Uterus (tissue), 4 donors: ENCODE results near the gene SIPA1L3. TPM values are rescaled to one million over a fixed set of nuclear protein-coding genes. Genes with fewer than 3 reads are reported as not detected.
"Not testable (repeated sequence)": the region's sequence is repeated elsewhere in the genome, so short reads cannot be mapped to it uniquely, and the experiment has no call there.

ENCODE experiments used
- DNase-seq, 2 donors: peaks; one replicate each; pipeline ENCODE4 v3.0.0-alpha.2; 2019 to 2020
- H3K27ac ChIP-seq, 2 donors: fragments of 200-600 bp; sonication (generic); 1 replicate in 1 of 2; 2 replicates in 1 of 2; pipeline ENCODE4 v1.5.1; 2016 to 2018
- H3K27me3 ChIP-seq, 2 donors: fragments of 200-600 bp; sonication (generic); one replicate each; pipeline ENCODE4 v1.5.1; 2018 to 2019; ENCODE audit warnings: control low read depth in 1 of 2
- H3K36me3 ChIP-seq, 2 donors: fragments of 200-600 bp; sonication (generic); one replicate each; pipeline ENCODE4 v1.5.1; 2019; ENCODE audit warnings: control low read depth in 1 of 2
- H3K4me1 ChIP-seq, 2 donors: fragments of 200-600 bp; sonication (generic); one replicate each; pipeline ENCODE4 v1.5.1; 2018 to 2019; ENCODE audit warnings: control low read depth in 1 of 2
- H3K4me3 ChIP-seq, 2 donors: fragments of 200-600 bp; sonication (generic); 1 replicate in 1 of 2; 2 replicates in 1 of 2; pipeline ENCODE4 v1.5.1; 2018 to 2019; ENCODE audit warnings: mild to moderate bottlenecking in 1 of 2
- H3K9me3 ChIP-seq, 2 donors: fragments of 200-600 bp; sonication (generic); one replicate each; pipeline ENCODE4 v1.5.1; 2019; ENCODE audit warnings: control low read depth in 1 of 2
- POLR2A ChIP-seq, 2 donors: fragments of 450-650 bp; IDR thresholded peaks; one replicate each; pipeline ENCODE4 v1.6.1; 2016; ENCODE audit warnings: antibody characterized with exemption in 2 of 2, mild to moderate bottlenecking in 1 of 2, moderate library complexity in 1 of 2
- intact Hi-C: fragments of 100-400 bp; cut with DNase I; formaldehyde crosslinking; loops from one replicate; pipeline ENCODE4 v1.15.1; 2023; ENCODE audit warnings: low total_unique reads
- total RNA-seq, 4 donors: library from RNA; depleted of rRNA in 3 of 4; stranded (reverse); fragments of >200 nt in 3 of 4; gene quantifications; one replicate each; pipeline versions ENCODE4 v1.1.0 to v1.2.4, GENCODE V29; 2014 to 2023
- TF ChIP-seq, protein P1 (sequence below), 4 experiments: fragments of 200-600 bp in 2 of 4; fragments of 450-650 bp in 2 of 4; sonication (generic) in 2 of 4; IDR thresholded peaks; one replicate each; pipeline ENCODE4 v1.5.1; 2016 to 2019; ENCODE audit warnings: antibody characterized with exemption in 4 of 4, mild to moderate bottlenecking in 2 of 4, moderate library complexity in 1 of 4
- donor health status: DM: yes; HTN: yes; CAD: no.

Gene SIPA1L3
- total RNA-seq, 4 donors from 2014 or later: 11.5 to 41.8 (median 21.5) TPM

DNA sequence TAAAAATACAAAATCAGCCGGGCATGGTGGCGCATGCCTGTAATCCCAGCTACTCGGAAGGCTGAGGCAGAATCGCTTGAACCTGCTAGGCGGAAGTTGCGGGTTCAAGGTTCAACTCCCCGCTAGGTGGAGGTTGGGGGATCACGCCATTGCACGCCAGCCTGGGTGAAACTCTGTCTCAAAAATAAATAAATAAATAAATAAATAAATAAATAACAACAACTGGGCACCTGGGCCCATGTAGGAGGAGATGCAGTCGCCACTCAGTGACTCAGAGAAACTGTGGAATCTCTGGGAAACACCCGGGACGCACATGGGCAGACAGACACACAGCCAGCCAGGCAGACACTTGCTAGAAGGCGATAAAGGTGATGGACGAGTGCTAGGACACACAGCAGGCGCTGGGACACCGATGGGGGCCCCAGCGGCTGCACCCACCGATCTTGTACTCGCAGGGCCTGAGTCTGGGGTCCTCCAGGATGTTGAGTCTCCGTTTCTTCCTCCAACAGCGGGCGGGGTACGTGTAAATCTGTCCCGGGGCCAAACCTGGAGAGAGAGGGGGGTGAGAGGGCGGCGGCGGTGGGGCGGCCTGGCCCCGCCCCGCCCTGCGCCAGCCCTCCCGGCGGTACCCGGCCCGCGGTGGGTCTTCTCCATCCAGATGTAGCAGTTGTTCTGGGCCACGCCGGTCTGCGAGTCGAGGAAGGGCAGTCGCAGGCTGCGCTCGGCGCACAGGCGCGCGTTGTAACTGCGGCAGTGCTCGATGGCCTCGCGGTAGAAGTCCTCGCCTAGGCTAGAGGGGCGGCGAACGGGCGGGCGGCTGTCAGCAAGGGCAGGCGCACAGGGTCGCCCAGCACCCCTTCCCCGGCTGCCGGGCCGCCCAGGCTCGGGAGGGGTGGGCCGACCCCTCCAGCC lies 315.2 kb downstream of the SIPA1L3 start:
- H3K4me1 ChIP-seq: peaks cover 0 to 3% of the 10 kb centered on the region in 2 donors
- H3K27me3 ChIP-seq: peaks cover 6 to 25% of the 10 kb centered on the region in 2 donors
- intact Hi-C loops: no loop called here
- DNase-seq: no peak
- H3K36me3 ChIP-seq: no peaks in the 10 kb centered on the region
- H3K4me3 ChIP-seq: no peak overlapping the region
- H3K27ac ChIP-seq: no peak overlapping the region
- TF ChIP-seq POLR2A (IDR thresholded peaks at IDR 0.05): no peak
- TF ChIP-seq, protein P1, sequence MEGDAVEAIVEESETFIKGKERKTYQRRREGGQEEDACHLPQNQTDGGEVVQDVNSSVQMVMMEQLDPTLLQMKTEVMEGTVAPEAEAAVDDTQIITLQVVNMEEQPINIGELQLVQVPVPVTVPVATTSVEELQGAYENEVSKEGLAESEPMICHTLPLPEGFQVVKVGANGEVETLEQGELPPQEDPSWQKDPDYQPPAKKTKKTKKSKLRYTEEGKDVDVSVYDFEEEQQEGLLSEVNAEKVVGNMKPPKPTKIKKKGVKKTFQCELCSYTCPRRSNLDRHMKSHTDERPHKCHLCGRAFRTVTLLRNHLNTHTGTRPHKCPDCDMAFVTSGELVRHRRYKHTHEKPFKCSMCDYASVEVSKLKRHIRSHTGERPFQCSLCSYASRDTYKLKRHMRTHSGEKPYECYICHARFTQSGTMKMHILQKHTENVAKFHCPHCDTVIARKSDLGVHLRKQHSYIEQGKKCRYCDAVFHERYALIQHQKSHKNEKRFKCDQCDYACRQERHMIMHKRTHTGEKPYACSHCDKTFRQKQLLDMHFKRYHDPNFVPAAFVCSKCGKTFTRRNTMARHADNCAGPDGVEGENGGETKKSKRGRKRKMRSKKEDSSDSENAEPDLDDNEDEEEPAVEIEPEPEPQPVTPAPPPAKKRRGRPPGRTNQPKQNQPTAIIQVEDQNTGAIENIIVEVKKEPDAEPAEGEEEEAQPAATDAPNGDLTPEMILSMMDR (IDR thresholded peaks at IDR 0.05): no peak
- no peaks in the 10 kb centered on the region for H3K9me3 ChIP-seq

DNA sequence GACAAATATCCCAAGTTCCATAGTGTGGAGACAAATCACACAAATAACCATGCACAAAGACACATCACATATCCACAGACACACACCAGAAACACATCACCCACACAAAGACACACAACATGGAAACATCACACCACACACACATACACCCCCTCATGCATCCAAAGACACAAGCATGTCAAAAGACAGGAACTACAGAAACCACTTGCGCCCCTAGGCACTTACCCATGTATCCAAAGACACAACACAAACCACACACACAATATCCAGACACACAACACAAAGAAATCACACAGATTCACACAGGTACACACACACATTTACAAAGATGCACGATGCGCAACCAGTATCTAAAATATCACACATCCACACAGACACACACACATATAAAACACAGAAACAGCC lies 316.1 kb downstream of the SIPA1L3 start:
- intact Hi-C loops: no loop called here
- no peak overlapping the region for H3K4me3 ChIP-seq
- H3K4me1 ChIP-seq: peaks cover 0 to 4% of the 10 kb centered on the region in 2 donors
- H3K27me3 ChIP-seq: peaks cover 11 to 34% of the 10 kb centered on the region in 2 donors
- no peak overlapping the region for H3K27ac ChIP-seq
- no peak for TF ChIP-seq POLR2A (IDR thresholded peaks at IDR 0.05)
- TF ChIP-seq, protein P1 (IDR thresholded peaks at IDR 0.05): no peak
- no peak for DNase-seq
- no peaks in the 10 kb centered on the region for H3K36me3 ChIP-seq
- no peaks in the 10 kb centered on the region for H3K9me3 ChIP-seq

DNA sequence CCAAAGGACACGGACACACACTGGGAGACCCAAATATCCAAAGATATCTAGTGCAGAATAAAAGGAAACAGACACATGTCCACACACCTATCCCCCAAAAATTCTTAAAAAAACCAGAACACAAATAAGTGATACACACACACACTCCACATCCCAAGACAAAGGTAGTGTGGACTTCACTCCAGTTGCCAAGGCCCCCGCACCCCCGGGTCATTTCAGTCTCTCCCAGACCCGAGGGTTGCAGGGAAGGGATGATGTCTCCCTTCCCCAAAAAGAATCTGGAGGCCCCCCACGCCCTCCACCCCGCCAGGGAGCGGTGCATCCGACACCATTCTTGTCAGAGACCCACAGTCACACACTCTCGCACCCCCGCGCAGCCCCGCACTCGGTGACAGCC lies 316.6 kb downstream of the SIPA1L3 start:
- Histone ChIP-seq H3K27me3 (peaks cover 16 to 39% of the 10 kb centered on the region in 2 donors), H3K9me3 (no peaks in the 10 kb centered on the region), H3K36me3 (no peaks in the 10 kb centered on the region), H3K4me3 (no peak overlapping the region), H3K4me1 (peaks cover 0 to 9% of the 10 kb centered on the region in 2 donors), H3K27ac (no peak overlapping the region)
- intact Hi-C loops: no loop called here
- no peak for DNase-seq
- TF ChIP-seq POLR2A (IDR thresholded peaks at IDR 0.05): no peak
- TF ChIP-seq, protein P1 (IDR thresholded peaks at IDR 0.05): no peak

DNA sequence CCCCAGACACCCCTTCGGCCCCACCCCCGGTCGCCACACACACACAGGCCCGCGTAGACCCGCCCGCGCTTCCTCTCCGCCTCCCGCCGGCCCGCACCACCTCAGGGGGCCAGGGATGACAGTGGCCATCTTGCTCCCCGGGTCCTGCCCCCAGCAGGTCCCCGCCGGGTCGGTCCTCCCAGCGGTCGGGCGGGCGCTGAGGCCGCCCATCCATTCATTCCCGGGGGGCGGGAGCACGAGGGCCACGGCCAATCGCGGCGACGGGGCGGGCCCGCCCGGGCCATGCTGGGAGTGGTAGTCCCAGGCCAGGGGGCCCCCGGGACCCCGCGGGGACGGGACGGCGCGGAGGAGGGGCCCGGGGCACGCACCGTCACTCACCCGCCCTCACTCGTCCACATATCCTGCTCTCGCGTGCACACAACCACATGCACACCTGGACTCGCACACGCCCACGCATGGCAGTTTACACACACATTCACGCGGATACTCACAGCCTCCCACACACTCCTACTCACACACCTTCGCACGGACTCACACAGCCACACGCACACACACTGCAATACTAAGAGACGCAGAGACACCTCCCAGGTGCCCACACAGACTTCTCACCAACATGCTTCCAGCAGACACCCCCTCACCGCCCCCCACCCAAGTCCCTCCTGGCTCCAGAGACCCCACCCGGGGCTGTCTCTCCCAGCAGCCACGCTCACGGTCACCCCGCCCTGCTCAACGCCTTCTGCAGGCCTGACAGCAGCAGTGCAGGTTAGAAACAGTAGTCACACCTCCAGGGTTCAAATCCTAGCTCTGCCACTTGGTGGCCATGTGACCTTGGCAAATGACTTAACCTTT lies 317.2 kb downstream of the SIPA1L3 start, which contains the start of gene DPF1:
Gene DPF1, minus strand, starts transcription at position 209 of the 849 bp plus-strand sequence. Its CDS starts 80 bp downstream, at position 129.
- no peak within 1 kb of the TSS for H3K27ac ChIP-seq
- H3K4me1 ChIP-seq: peaks cover 0 to 15% of the 10 kb centered on the region in 2 donors
- intact Hi-C loops: no loop called here
- no peaks in the 10 kb centered on the region for H3K36me3 ChIP-seq
- H3K9me3 ChIP-seq: no peaks in the 10 kb centered on the region
- DNase-seq: no peak
- H3K27me3 ChIP-seq: peaks cover 21 to 45% of the 10 kb centered on the region in 2 donors
- TF ChIP-seq POLR2A (IDR thresholded peaks at IDR 0.05): no peak
- TF ChIP-seq, protein P1 (IDR thresholded peaks at IDR 0.05): no peak
- H3K4me3 ChIP-seq: no peak within 1 kb of the TSS

DNA sequence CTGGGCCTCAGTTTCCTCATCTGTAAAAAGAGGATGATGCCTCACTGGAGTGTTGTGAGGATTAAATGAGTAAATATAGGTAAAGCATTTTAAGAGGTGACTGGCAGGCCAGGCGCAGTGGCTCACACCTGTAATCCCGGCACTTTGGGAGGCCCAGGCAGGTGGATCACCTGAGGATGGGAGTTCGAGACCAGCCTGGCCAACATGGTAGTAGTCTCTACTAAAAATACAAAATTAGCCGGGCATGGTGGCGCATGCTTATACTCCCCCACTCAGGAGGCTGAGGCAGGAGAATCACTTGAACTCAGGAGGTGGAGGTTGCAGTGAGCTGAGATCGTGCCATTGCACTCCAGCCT lies 317.8 kb downstream of the SIPA1L3 start:
- H3K4me3 ChIP-seq, H3K36me3 ChIP-seq, H3K27ac ChIP-seq, DNase-seq, intact Hi-C loops, H3K9me3 ChIP-seq: not testable (repeated sequence)
- H3K4me1 ChIP-seq: peaks cover 0 to 16% of the 10 kb centered on the region in 2 donors
- peaks cover 21 to 46% of the 10 kb centered on the region in 2 donors for H3K27me3 ChIP-seq
